ENCODE measurements around the gene WBP1.

DNA sequence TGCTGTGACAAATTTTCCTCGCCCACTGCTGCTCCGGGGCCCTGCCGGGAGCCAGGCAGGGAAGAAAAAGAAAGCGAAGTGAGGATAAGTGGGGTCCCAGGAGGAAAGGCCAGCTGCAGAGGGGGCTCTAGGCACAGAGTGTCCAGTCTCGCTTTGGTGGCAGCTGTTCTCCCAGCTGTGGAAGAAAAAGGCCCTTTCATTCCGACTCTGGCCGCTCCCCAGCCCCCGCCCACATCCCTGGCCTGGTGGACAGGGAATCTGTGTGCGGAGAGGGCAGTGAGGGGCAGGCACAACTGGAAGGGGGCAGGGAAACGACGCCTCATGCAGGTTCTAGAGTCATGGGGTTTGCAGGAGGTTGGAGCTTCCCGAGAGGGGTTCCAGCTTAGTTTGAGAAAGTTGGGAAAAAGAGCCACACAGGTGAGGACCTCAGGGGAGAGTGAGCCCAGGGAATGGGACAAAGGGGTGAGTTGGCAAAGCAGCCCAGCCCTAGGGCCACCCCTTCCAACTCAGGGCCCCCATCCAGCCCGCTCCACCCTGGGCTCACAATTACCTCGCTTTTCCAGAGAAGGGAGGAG lies 18.3 kb upstream of the WBP1 start:
- TF ChIP-seq, protein P1, sequence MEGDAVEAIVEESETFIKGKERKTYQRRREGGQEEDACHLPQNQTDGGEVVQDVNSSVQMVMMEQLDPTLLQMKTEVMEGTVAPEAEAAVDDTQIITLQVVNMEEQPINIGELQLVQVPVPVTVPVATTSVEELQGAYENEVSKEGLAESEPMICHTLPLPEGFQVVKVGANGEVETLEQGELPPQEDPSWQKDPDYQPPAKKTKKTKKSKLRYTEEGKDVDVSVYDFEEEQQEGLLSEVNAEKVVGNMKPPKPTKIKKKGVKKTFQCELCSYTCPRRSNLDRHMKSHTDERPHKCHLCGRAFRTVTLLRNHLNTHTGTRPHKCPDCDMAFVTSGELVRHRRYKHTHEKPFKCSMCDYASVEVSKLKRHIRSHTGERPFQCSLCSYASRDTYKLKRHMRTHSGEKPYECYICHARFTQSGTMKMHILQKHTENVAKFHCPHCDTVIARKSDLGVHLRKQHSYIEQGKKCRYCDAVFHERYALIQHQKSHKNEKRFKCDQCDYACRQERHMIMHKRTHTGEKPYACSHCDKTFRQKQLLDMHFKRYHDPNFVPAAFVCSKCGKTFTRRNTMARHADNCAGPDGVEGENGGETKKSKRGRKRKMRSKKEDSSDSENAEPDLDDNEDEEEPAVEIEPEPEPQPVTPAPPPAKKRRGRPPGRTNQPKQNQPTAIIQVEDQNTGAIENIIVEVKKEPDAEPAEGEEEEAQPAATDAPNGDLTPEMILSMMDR (conservative IDR thresholded peaks at IDR 0.05; ENCODE audit: low read length) = no peak
- TF ChIP-seq EZH2phosphoT487 (IDR thresholded peaks at IDR 0.05; ENCODE audit: borderline replicate concordance, low read depth, low read length) = no peak
